WTC11 (cell line): ENCODE results near the gene GMEB2. TPM values are rescaled to one million over a fixed set of nuclear protein-coding genes. Genes with fewer than 3 reads are reported as not detected.
A peak's percentile ranks its signal among the peaks of the same experiment; 100 is the strongest.

Source experiments
- ATAC-seq: fragments of 200-7000 bp; cut with Tn5 transposase; 2 replicates; pipeline ENCODE4 v1.10.0; 2021; ENCODE audit warnings: mild to moderate bottlenecking, moderate library complexity
- CTCF ChIA-PET: fragments of 300-600 bp; sonication (Branson Sonifier 250); formaldehyde crosslinking; loops from one replicate; lab custom pipeline; 2021; ENCODE audit warnings: antibody characterized with exemption; lab: Charles Lee
- POLR2A ChIA-PET: fragments of 350-600 bp; sonication (Branson Sonifier 250); formaldehyde crosslinking; loops from one replicate; lab custom pipeline; 2021; ENCODE audit warnings: antibody characterized with exemption; lab: Charles Lee
- DNase-seq: peaks from one replicate; pipeline ENCODE4 v3.0.0; 2021; ENCODE audit warnings: low spot score
- H3K27ac Mint-ChIP-seq: 2 replicates; pipeline ENCODE4 v1.8.0; 2021; ENCODE audit warnings: mixed read lengths
- H3K27me3 Mint-ChIP-seq: 2 replicates; pipeline ENCODE4 v1.8.0; 2021; ENCODE audit warnings: low read depth, mild to moderate bottlenecking, moderate library complexity, mixed read lengths
- H3K36me3 Mint-ChIP-seq: 2 replicates; pipeline ENCODE4 v1.8.0; 2021; ENCODE audit warnings: mixed read lengths
- H3K4me1 Mint-ChIP-seq: 2 replicates; pipeline ENCODE4 v1.8.0; 2022; ENCODE audit warnings: mixed read lengths
- H3K4me3 Mint-ChIP-seq: 2 replicates; pipeline ENCODE4 v1.8.0; 2021; ENCODE audit warnings: mild to moderate bottlenecking, moderate library complexity, mixed read lengths
- H3K9me3 Mint-ChIP-seq: 2 replicates; pipeline ENCODE4 v1.8.0; 2021; ENCODE audit warnings: mixed read lengths
- ATF1 ChIP-seq: sonication (generic); formaldehyde crosslinking; IDR thresholded peaks from 2 replicates; pipeline ENCODE4 v1.8.1; 2023; ENCODE audit warnings: mild to moderate bottlenecking, moderate library complexity, missing genetic modification reagents
- FOXK1 ChIP-seq: sonication (generic); formaldehyde crosslinking; IDR thresholded peaks from 2 replicates; pipeline ENCODE4 v1.8.0; 2022; ENCODE audit warnings: mild to moderate bottlenecking, moderate library complexity, missing genetic modification reagents
- KAT7 ChIP-seq: sonication (generic); formaldehyde crosslinking; IDR thresholded peaks from 2 replicates; pipeline ENCODE4 v1.8.1; 2023; ENCODE audit warnings: missing genetic modification reagents, mild to moderate bottlenecking, borderline replicate concordance
- SP1 ChIP-seq: sonication (generic); formaldehyde crosslinking; conservative IDR thresholded peaks from 2 replicates; pipeline ENCODE4 v1.8.1; 2022; ENCODE audit warnings: missing genetic modification reagents
- ZNF423 ChIP-seq: fragments of 250-450 bp; sonication (Bioruptor Pico); IDR thresholded peaks from 2 replicates; pipeline ENCODE4 v2.1.2; 2022; ENCODE audit warnings: mild to moderate bottlenecking, moderate library complexity
- ZNF671 ChIP-seq: fragments of 250-450 bp; sonication (Bioruptor Pico); IDR thresholded peaks from 2 replicates; pipeline ENCODE4 v1.8.0; 2021; ENCODE audit warnings: mild to moderate bottlenecking
- total RNA-seq: library from RNA; stranded (reverse); gene quantifications from 3 replicates; pipeline ENCODE4 v1.2.3, GENCODE V29; 2021
- TF ChIP-seq, protein P1 (sequence below): sonication (generic); formaldehyde crosslinking; IDR thresholded peaks from 2 replicates; pipeline ENCODE4 v1.8.0; 2022; ENCODE audit warnings: mild to moderate bottlenecking, missing genetic modification reagents
- TF ChIP-seq, protein P2 (sequence below): fragments of 250-450 bp; sonication (Bioruptor Pico); IDR thresholded peaks from 2 replicates; pipeline ENCODE4 v1.9.0; 2021; ENCODE audit warnings: mild to moderate bottlenecking
- TF ChIP-seq, protein P3 (sequence below): fragments of 250-450 bp; sonication (Bioruptor Pico); IDR thresholded peaks from 2 replicates; pipeline ENCODE4 v2.1.2; 2022; ENCODE audit warnings: mild to moderate bottlenecking, moderate library complexity

The GMEB2 gene
- total RNA-seq, 1 experiment from 2014 or later: 14.8 TPM

DNA sequence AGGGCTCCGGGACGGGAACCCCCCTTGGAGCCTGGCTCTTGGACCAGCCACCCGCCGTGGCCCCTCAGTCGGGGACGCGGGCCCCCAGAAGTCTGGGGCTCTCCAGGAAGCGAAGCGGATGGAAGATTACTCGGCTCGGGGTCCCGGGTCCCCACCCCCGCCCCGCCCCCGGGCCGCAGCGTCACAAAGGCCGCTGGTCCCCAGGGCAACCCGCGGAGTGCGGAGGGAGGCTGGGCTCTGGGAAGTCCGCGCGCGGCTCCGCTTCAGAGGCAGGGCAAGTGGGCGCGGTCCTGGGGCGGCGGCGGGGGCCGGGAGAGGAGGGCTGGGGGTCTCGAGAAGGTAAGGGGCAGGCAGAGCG lies 73.0 kb downstream of the GMEB2 start, which contains the start of gene FNDC11:
TSS of gene FNDC11 (plus strand) at position 227 of the 358 bp plus-strand sequence. CDS start 1,505 bp downstream, outside the sequence.
- Mint-ChIP-seq H3K27ac (no peak within 1 kb of the TSS), H3K27me3 (no peaks in the 10 kb centered on the region)
- CTCF ChIA-PET: interaction anchor here (0.9 to 3.9 kb wide), 4 partner anchors 16 to 88 kb away, joined by 3 to 34 read pairs (median 6); partner anchors contain the start of genes HELZ2 and PTK6

DNA sequence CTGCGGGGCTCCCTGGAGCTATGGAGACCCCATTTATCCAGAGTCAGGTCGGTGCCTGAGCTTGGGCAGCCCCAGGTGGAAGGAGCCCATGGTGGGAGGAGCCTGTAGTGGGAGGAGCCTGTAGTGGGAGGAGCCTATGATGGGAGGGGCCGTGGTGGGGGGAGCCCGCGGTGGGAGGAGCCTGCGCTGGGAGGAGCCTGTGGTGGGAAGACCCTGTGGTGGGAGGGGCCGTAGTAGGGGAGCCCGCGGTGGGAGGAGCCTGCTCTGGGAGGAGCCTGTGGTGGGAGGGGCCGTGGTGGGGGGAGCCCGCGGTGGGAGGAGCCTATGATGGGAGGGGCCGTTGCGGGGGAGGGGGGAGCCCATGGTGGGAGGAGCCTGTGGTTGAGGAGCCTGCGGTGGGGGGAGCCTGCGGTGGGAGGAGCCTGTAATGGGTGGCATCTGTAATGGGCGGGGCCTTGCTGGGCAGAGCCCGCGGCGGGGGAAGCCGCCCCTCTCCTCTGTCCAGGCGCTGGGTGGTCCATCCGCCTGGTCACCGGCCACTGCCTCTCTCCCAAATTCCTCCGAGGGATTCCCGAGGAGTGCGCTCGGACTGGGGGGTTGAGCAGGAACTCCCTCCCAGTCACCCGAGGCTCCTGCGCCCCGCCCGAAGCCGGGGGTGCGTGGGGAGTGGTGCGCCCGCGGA lies 73.5 kb downstream of the GMEB2 start:
- H3K4me3 Mint-ChIP-seq: peak overlapping the region; percentile 68
- H3K27ac Mint-ChIP-seq: no peak overlapping the region
- peak; percentile 85 for ATAC-seq
- CTCF ChIA-PET: interaction anchor here (0.5 to 2.3 kb wide), 8 partner anchors 15 to 418 kb away, joined by 3 to 33 read pairs (median 4); partner anchors contain the start of genes PPDPF, PTK6 and STMN3
- no peaks in the 10 kb centered on the region for H3K36me3 Mint-ChIP-seq
- TF ChIP-seq, protein P1, sequence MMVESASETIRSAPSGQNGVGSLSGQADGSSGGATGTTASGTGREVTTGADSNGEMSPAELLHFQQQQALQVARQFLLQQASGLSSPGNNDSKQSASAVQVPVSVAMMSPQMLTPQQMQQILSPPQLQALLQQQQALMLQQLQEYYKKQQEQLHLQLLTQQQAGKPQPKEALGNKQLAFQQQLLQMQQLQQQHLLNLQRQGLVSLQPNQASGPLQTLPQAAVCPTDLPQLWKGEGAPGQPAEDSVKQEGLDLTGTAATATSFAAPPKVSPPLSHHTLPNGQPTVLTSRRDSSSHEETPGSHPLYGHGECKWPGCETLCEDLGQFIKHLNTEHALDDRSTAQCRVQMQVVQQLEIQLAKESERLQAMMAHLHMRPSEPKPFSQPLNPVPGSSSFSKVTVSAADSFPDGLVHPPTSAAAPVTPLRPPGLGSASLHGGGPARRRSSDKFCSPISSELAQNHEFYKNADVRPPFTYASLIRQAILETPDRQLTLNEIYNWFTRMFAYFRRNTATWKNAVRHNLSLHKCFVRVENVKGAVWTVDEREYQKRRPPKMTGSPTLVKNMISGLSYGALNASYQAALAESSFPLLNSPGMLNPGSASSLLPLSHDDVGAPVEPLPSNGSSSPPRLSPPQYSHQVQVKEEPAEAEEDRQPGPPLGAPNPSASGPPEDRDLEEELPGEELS (CRISPR knock-in tag): 0 out of 2 replicates have a peak, but pooled peaks have one; percentile 58
- peak; percentile 69 for TF ChIP-seq SP1 (CRISPR knock-in tag)
- TF ChIP-seq FOXK1 (CRISPR knock-in tag): 0 out of 2 replicates have a peak, but pooled peaks have one; percentile 52
- TF ChIP-seq, protein P2, sequence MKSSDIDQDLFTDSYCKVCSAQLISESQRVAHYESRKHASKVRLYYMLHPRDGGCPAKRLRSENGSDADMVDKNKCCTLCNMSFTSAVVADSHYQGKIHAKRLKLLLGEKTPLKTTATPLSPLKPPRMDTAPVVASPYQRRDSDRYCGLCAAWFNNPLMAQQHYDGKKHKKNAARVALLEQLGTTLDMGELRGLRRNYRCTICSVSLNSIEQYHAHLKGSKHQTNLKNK (CRISPR knock-in tag): no peak
- TF ChIP-seq, all 79 proteins: peak for 3
- POLR2A ChIA-PET: interaction anchor here (0.7 to 1.6 kb wide), 4 partner anchors 15 to 183 kb away, joined by 3 to 4 read pairs (median 4); partner anchors contain the start of gene PPDPF
- H3K4me1 Mint-ChIP-seq: peaks cover 22% of the 10 kb centered on the region
- DNase-seq: peak; percentile 97
- no peaks in the 10 kb centered on the region for H3K9me3 Mint-ChIP-seq
- no peaks in the 10 kb centered on the region for H3K27me3 Mint-ChIP-seq

More for the DNA sequence above, 73.0 kb downstream of the GMEB2 start, which contains the start of gene FNDC11:
- H3K4me3 Mint-ChIP-seq: peak within 1 kb of the TSS; percentile 68
- peak; percentile 75 for DNase-seq
- H3K4me1 Mint-ChIP-seq: peaks cover 19% of the 10 kb centered on the region
- peak; percentile 16 for ATAC-seq
- POLR2A ChIA-PET: no interaction called here
- no peaks in the 10 kb centered on the region for H3K36me3 Mint-ChIP-seq
- no peaks in the 10 kb centered on the region for H3K9me3 Mint-ChIP-seq
- TF ChIP-seq SP1 (CRISPR knock-in tag): peak; percentile 4; the same call in 1 of the 2 replicates
- TF ChIP-seq, protein P1 (CRISPR knock-in tag): 0 out of 2 replicates have a peak, but pooled peaks have one; percentile 1
- TF ChIP-seq ZNF671 (CRISPR knock-in tag): no peak

DNA sequence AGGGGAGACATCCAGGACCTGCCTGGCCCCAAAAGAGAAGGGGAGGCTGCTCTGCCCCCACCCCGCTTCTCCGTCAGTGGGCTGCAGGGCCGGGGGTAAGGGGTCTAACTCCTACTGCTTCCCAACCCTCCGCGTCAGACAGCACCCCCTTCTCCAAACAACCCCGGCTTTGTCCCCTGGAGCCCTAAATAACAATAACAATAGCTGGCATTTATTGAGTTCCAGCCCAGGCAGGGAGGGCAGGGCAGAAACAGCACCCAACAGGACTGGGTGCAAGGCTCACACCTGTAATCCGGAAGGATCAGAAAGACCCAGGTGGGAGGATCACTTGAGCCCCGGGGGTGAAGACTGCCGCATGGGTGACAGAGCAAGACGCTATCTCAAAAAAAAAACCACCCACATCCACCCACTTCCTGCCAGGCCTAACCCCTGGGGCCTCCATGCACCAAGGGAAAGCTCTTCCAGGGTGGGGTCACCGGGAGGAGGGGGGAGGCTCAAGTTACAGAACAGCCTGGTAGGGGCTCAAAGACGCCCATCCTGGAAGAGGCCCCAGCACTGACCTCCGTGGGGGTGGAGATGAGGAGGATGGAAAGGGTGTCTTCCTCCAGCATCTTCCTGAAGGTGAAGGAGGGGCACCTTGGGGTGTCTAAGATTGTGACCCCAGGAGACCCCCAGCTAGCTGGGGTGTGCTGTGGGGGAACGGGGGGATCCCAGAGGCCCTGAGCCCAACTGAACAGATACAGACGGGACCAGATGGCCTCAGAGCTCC lies 74.2 kb downstream of the GMEB2 start:
- peaks cover 22% of the 10 kb centered on the region for H3K4me1 Mint-ChIP-seq
- no peak for ATAC-seq
- H3K27ac Mint-ChIP-seq: peak overlapping the region; percentile 79; the same call in 1 of the 2 replicates
- CTCF ChIA-PET: interaction anchor here (0.5 to 2.3 kb wide), 8 partner anchors 14 to 419 kb away, joined by 3 to 33 read pairs (median 4); partner anchors contain the start of genes PPDPF, PTK6 and STMN3
- H3K27me3 Mint-ChIP-seq: no peaks in the 10 kb centered on the region
- DNase-seq: no peak
- POLR2A ChIA-PET: interaction anchor here (0.6 to 1.6 kb wide), 5 partner anchors 14 to 405 kb away, joined by 3 to 4 read pairs (median 4); partner anchors contain the start of gene PPDPF
- TF ChIP-seq ZNF423 (CRISPR knock-in tag): peak; percentile 87
- no peak for TF ChIP-seq ATF1
- TF ChIP-seq KAT7 (CRISPR knock-in tag): 0 out of 2 replicates have a peak, but pooled peaks have one; percentile 38
- TF ChIP-seq, protein P3, sequence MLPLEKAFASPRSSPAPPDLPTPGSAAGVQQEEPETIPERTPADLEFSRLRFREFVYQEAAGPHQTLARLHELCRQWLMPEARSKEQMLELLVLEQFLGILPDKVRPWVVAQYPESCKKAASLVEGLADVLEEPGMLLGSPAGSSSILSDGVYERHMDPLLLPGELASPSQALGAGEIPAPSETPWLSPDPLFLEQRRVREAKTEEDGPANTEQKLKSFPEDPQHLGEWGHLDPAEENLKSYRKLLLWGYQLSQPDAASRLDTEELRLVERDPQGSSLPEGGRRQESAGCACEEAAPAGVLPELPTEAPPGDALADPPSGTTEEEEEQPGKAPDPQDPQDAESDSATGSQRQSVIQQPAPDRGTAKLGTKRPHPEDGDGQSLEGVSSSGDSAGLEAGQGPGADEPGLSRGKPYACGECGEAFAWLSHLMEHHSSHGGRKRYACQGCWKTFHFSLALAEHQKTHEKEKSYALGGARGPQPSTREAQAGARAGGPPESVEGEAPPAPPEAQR: no peak
- H3K9me3 Mint-ChIP-seq: no peaks in the 10 kb centered on the region
- H3K36me3 Mint-ChIP-seq: no peaks in the 10 kb centered on the region
- H3K4me3 Mint-ChIP-seq: peak overlapping the region; percentile 53
